Breast epithelium (tissue), 4 donors: ENCODE results near the gene SLC34A1. TPM values are rescaled to one million over a fixed set of nuclear protein-coding genes. Genes with fewer than 3 reads are reported as not detected.

Experiments
- DNase-seq, 2 donors: peaks; one replicate each; pipeline ENCODE4 v3.0.0-alpha.2; 2019; ENCODE audit warnings: low spot score in 2 of 2
- H3K27ac ChIP-seq, 2 donors: fragments of 200-600 bp; sonication (generic) in 1 of 2; one replicate each; pipeline ENCODE4 v1.5.1; 2016 to 2019; ENCODE audit warnings: mild to moderate bottlenecking in 1 of 2
- H3K27me3 ChIP-seq, 2 donors: fragments of 200-600 bp; sonication (generic) in 1 of 2; one replicate each; pipeline versions ENCODE4 v1.5.1 to v1.6.0; 2017 to 2019; ENCODE audit warnings: control low read depth in 1 of 2, mild to moderate bottlenecking in 1 of 2
- H3K36me3 ChIP-seq: fragments of 200-600 bp; one replicate; pipeline ENCODE4 v1.5.1; 2019
- H3K4me1 ChIP-seq, 2 donors: fragments of 200-600 bp; sonication (generic); one replicate each; pipeline ENCODE4 v1.5.1; 2016 to 2019; ENCODE audit warnings: control low read depth in 1 of 2
- H3K4me3 ChIP-seq, 3 donors: fragments of 200-600 bp; sonication (generic); 1 replicate in 2 of 3; 2 replicates in 1 of 3; pipeline ENCODE4 v1.5.1; 2016 to 2019; ENCODE audit warnings: mild to moderate bottlenecking in 3 of 3, moderate library complexity in 2 of 3
- H3K9me3 ChIP-seq, 2 donors: fragments of 200-600 bp; sonication (generic) in 1 of 2; one replicate each; pipeline ENCODE4 v1.5.1; 2016 to 2019; ENCODE audit warnings: control low read depth in 1 of 2
- CTCF ChIP-seq, 3 donors: fragments of 450-650 bp; IDR thresholded peaks; one replicate each; pipeline ENCODE4 v1.5.1; 2016 to 2017; ENCODE audit warnings: antibody characterized with exemption in 3 of 3, mild to moderate bottlenecking in 3 of 3, moderate library complexity in 3 of 3
- POLR2A ChIP-seq: fragments of 450-650 bp; IDR thresholded peaks from one replicate; pipeline ENCODE4 v1.6.1; 2016; ENCODE audit warnings: antibody characterized with exemption, mild to moderate bottlenecking, moderate library complexity
- POLR2AphosphoS5 ChIP-seq, 3 donors: sonication (generic); formaldehyde crosslinking; IDR thresholded peaks; one replicate each; pipeline ENCODE4 v1.6.1; 2017; ENCODE audit warnings: antibody characterized with exemption in 3 of 3
- intact Hi-C: fragments of 100-400 bp; cut with DNase I; formaldehyde crosslinking; loops from one replicate; pipeline ENCODE4 v1.15.1; 2023; ENCODE audit warnings: low total_unique reads
- total RNA-seq, 3 donors: library from RNA; depleted of rRNA; stranded (reverse); fragments of >200 nt; gene quantifications; one replicate each; pipeline ENCODE4 v1.1.0, GENCODE V29; 2016

Gene SLC34A1
- total RNA-seq, 3 donors from 2014 or later: not detected

GRCh38 chr5:177447611-177448243 is 63.5 kb downstream of the SLC34A1 start:
- Histone ChIP-seq H3K36me3 (no peaks in the 10 kb centered on the region), H3K27ac (peak overlapping the region; percentile 33 to 55), H3K27me3 (peaks cover 0 to 5% of the 10 kb centered on the region in 2 donors), H3K9me3 (no peaks in the 10 kb centered on the region), H3K4me1 (peaks cover 0 to 13% of the 10 kb centered on the region in 2 donors), H3K4me3 (peak overlapping the region in 2 of 3 donors; percentile 60 to 68)
- TF ChIP-seq CTCF (IDR thresholded peaks at IDR 0.05): peak in 1 of 3 donors; percentile 30
- peak in 1 of 3 donors; percentile 40 for TF ChIP-seq POLR2AphosphoS5 (IDR thresholded peaks at IDR 0.05)
- no peak for TF ChIP-seq POLR2A
- DNase-seq: peak; percentile 73 to 80
- intact Hi-C loops: loop anchor here (5.0 kb wide), 1 partner anchor 40 kb away; the partner anchor contains the start of gene F12

Other genes with a start within 250 kb of the SLC34A1 start
- gene RAB24, start 80.7 kb upstream of the SLC34A1 start, total RNA-seq: 10 to 100 TPM; 21.4 to 62.9 (median 36.0) TPM
- gene PRELID1, start 80.6 kb upstream of the SLC34A1 start, total RNA-seq: 10 to 100 TPM; 61.0 to 97.0 (median 68.8) TPM
- gene MXD3, start 72.5 kb upstream of the SLC34A1 start, total RNA-seq: 10 to 100 TPM in 1 of 3 donors, 1 to 10 TPM in 2; 4.2 to 10.5 (median 9.4) TPM
- gene LMAN2, start 32.8 kb upstream of the SLC34A1 start, total RNA-seq: 100 to 1,000 TPM; 139 to 188 (median 170) TPM
- 10 to 100 TPM in 2 of 3 donors, 1 to 10 TPM in 1; 9.0 to 16.4 (median 11.3) TPM for gene RGS14, start 26.5 kb upstream of the SLC34A1 start, total RNA-seq
- gene PFN3, start 16.2 kb downstream of the SLC34A1 start, total RNA-seq: not detected
- 1 to 10 TPM in 2 of 3 donors, under 1 TPM in 1; 0.64 to 2.9 (median 2.6) TPM for gene F12, start 25.1 kb downstream of the SLC34A1 start, total RNA-seq
- gene GRK6, start 42.2 kb downstream of the SLC34A1 start, total RNA-seq: 10 to 100 TPM; 21.3 to 25.0 (median 22.1) TPM
- gene PRR7, start 62.4 kb downstream of the SLC34A1 start, total RNA-seq: 1 to 10 TPM in 2 of 3 donors, under 1 TPM in 1; 0.48 to 2.0 (median 1.3) TPM
- 10 to 100 TPM; 30.7 to 94.6 (median 61.3) TPM for gene DBN1, start 89.2 kb downstream of the SLC34A1 start, total RNA-seq
- 10 to 100 TPM; 17.1 to 61.9 (median 42.6) TPM for gene PDLIM7, start 113.2 kb downstream of the SLC34A1 start, total RNA-seq
- 1 to 10 TPM; 1.6 to 7.2 (median 6.6) TPM for gene DOK3, start 125.4 kb downstream of the SLC34A1 start, total RNA-seq
- 100 to 1,000 TPM in 2 of 3 donors, 10 to 100 TPM in 1; 76.0 to 110 (median 103) TPM for gene DDX41, start 132.5 kb downstream of the SLC34A1 start, total RNA-seq
- gene FAM193B, start 170.1 kb downstream of the SLC34A1 start, total RNA-seq: 10 to 100 TPM; 35.4 to 81.5 (median 77.0) TPM
- gene TMED9, start 207.8 kb downstream of the SLC34A1 start, total RNA-seq: 100 to 1,000 TPM in 1 of 3 donors, 10 to 100 TPM in 2; 75.4 to 109 (median 95.1) TPM
- 10 to 100 TPM; 21.4 to 27.5 (median 22.6) TPM for gene B4GALT7, start 215.7 kb downstream of the SLC34A1 start, total RNA-seq